ENCODE data around the gene DMKN.

Gene DMKN

DNA sequence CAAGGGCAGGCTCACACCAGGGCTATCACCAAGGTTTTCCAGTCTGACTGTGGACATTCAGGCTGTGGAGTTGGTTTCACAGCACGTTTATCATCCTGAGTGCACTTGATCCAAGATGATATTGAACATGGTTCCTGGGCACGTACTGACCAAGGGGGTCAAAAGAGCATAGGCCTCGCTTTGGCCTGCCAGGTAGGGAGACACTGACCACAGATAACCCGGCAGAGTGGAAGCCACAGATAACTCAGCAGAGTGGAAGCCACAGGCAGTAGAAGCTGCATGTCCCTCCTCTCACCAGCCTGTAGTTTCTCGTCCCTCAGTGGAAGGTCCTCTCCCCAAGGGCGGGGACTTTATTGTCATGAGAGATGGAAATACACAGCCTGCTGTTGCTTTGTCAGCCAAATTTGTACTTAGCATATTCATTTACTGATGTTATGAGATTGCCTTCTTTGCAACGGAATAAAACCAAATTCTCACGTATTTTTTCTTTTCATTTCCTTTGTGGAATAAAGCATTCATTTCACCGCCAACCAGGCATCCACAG, 14.4 kb downstream of the DMKN start:
- Histone ChIP-seq H3K79me2 (ENCODE audit: control insufficient read depth, low read length) (no peaks in the 10 kb centered on the region), H3K4me3 (ENCODE audit: low read length) (no peak overlapping the region), H3K9me3 (ENCODE audit: control insufficient read depth, insufficient read depth, low read length) (no peaks in the 10 kb centered on the region), H3K4me2 (ENCODE audit: low read length) (no peak overlapping the region), H3K36me3 (ENCODE audit: control insufficient read depth, low read length) (peaks cover 7% of the 10 kb centered on the region; the same call in 1 of the 2 replicates), H3K27me3 (ENCODE audit: control insufficient read depth, low read length) (peaks cover 7% of the 10 kb centered on the region; the same call in 1 of the 2 replicates), H3F3A (ENCODE audit: control insufficient read depth, insufficient read depth) (peaks cover 9% of the 10 kb centered on the region; the same call in 1 of the 2 replicates), H3K27ac (ENCODE audit: low read depth, low read length) (no peak overlapping the region), H3K9me2 (replicated peaks; ENCODE audit: control insufficient read depth, low read length) (no peaks in the 10 kb centered on the region), H4K20me1 (ENCODE audit: control insufficient read depth, insufficient read depth, low read depth, low read length) (no peaks in the 10 kb centered on the region), H3K4me1 (ENCODE audit: control insufficient read depth, low read length) (peaks cover 62% of the 10 kb centered on the region)
- TF ChIP-seq, protein P1, sequence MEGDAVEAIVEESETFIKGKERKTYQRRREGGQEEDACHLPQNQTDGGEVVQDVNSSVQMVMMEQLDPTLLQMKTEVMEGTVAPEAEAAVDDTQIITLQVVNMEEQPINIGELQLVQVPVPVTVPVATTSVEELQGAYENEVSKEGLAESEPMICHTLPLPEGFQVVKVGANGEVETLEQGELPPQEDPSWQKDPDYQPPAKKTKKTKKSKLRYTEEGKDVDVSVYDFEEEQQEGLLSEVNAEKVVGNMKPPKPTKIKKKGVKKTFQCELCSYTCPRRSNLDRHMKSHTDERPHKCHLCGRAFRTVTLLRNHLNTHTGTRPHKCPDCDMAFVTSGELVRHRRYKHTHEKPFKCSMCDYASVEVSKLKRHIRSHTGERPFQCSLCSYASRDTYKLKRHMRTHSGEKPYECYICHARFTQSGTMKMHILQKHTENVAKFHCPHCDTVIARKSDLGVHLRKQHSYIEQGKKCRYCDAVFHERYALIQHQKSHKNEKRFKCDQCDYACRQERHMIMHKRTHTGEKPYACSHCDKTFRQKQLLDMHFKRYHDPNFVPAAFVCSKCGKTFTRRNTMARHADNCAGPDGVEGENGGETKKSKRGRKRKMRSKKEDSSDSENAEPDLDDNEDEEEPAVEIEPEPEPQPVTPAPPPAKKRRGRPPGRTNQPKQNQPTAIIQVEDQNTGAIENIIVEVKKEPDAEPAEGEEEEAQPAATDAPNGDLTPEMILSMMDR (IDR thresholded peaks at IDR 0.05; ENCODE audit: low read depth, low read length, poor library complexity, severe bottlenecking) = no peak

DNA sequence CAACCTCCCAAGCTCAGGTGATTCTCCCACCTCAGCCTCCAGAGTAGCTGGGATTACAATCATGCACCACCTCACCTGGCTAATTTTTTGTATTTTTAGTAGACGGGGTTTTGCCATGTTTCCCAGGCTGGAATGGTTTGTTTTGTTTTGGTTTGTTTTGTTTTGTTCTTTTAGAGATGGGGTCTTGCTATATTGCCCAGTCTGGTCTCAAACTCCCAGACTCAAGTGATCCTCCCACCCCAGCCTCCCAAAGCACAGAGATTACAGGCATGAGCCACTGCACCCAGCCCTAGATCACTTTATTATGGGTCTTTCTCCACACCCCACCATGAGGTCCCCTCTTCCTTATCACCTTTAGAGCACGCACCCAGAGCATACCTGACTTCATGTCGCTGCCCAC, 15.2 kb downstream of the DMKN start:
- H3K27ac ChIP-seq (ENCODE audit: low read depth, low read length) = no peak overlapping the region
- peaks cover 8% of the 10 kb centered on the region; the same call in 1 of the 2 replicates for H3K27me3 ChIP-seq (ENCODE audit: control insufficient read depth, low read length)
- H3K4me1 ChIP-seq (ENCODE audit: control insufficient read depth, low read length) = peaks cover 57% of the 10 kb centered on the region
- no peak overlapping the region for H3K4me2 ChIP-seq (ENCODE audit: low read length)
- H4K20me1 ChIP-seq (ENCODE audit: control insufficient read depth, insufficient read depth, low read depth, low read length) = no peaks in the 10 kb centered on the region
- H3K9me3 ChIP-seq (ENCODE audit: control insufficient read depth, insufficient read depth, low read length) = no peaks in the 10 kb centered on the region
- H3K79me2 ChIP-seq (ENCODE audit: control insufficient read depth, low read length) = no peaks in the 10 kb centered on the region
- H3F3A ChIP-seq (ENCODE audit: control insufficient read depth, insufficient read depth) = peaks cover 9% of the 10 kb centered on the region; the same call in 1 of the 2 replicates
- TF ChIP-seq EZH2phosphoT487 (IDR thresholded peaks at IDR 0.05; ENCODE audit: borderline replicate concordance, low read length) = no peak
- H3K9me2 ChIP-seq (replicated peaks; ENCODE audit: control insufficient read depth, low read length) = no peaks in the 10 kb centered on the region
- H3K36me3 ChIP-seq (ENCODE audit: control insufficient read depth, low read length) = peaks cover 7% of the 10 kb centered on the region; the same call in 1 of the 2 replicates
- no peak overlapping the region for H3K4me3 ChIP-seq (ENCODE audit: low read length)

DNA sequence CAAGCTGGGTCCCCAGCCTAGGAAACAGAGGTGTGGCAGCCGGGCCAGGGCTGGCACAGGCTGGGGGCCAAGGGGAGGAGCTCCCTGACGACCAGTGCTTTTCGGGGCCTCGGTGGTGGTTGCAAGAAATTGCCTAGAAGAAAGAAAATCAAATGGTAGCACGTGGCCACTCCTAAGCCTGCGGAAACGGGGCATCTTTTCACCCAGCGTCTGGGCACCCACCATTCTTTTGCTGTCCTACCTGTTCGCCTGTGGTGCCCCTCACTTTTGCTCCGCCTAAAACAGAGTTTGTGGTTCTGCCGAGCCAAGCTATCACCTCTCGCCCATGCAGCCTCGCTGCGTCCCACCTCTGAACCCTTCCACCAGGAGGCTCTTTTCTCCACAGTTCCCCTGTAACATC, 16.0 kb downstream of the DMKN start:
- peaks cover 7% of the 10 kb centered on the region; the same call in 1 of the 2 replicates for H3K36me3 ChIP-seq (ENCODE audit: control insufficient read depth, low read length)
- H3K9me3 ChIP-seq (ENCODE audit: control insufficient read depth, insufficient read depth, low read length) = no peaks in the 10 kb centered on the region
- no peaks in the 10 kb centered on the region for H4K20me1 ChIP-seq (ENCODE audit: control insufficient read depth, insufficient read depth, low read depth, low read length)
- no peaks in the 10 kb centered on the region for H3K9me2 ChIP-seq (replicated peaks; ENCODE audit: control insufficient read depth, low read length)
- H3K79me2 ChIP-seq (ENCODE audit: control insufficient read depth, low read length) = no peaks in the 10 kb centered on the region
- peaks cover 16% of the 10 kb centered on the region for H3K27me3 ChIP-seq (ENCODE audit: control insufficient read depth, low read length)
- H3F3A ChIP-seq (ENCODE audit: control insufficient read depth, insufficient read depth) = peaks cover 9% of the 10 kb centered on the region; the same call in 1 of the 2 replicates
- TF ChIP-seq, protein P1 (IDR thresholded peaks at IDR 0.05; ENCODE audit: low read depth, low read length, poor library complexity, severe bottlenecking) = no peak
- peaks cover 49% of the 10 kb centered on the region for H3K4me1 ChIP-seq (ENCODE audit: control insufficient read depth, low read length)
- H3K27ac ChIP-seq (ENCODE audit: low read depth, low read length) = no peak overlapping the region
- H3K4me3 ChIP-seq (ENCODE audit: low read length) = no peak overlapping the region
- no peak overlapping the region for H3K4me2 ChIP-seq (ENCODE audit: low read length)

DNA sequence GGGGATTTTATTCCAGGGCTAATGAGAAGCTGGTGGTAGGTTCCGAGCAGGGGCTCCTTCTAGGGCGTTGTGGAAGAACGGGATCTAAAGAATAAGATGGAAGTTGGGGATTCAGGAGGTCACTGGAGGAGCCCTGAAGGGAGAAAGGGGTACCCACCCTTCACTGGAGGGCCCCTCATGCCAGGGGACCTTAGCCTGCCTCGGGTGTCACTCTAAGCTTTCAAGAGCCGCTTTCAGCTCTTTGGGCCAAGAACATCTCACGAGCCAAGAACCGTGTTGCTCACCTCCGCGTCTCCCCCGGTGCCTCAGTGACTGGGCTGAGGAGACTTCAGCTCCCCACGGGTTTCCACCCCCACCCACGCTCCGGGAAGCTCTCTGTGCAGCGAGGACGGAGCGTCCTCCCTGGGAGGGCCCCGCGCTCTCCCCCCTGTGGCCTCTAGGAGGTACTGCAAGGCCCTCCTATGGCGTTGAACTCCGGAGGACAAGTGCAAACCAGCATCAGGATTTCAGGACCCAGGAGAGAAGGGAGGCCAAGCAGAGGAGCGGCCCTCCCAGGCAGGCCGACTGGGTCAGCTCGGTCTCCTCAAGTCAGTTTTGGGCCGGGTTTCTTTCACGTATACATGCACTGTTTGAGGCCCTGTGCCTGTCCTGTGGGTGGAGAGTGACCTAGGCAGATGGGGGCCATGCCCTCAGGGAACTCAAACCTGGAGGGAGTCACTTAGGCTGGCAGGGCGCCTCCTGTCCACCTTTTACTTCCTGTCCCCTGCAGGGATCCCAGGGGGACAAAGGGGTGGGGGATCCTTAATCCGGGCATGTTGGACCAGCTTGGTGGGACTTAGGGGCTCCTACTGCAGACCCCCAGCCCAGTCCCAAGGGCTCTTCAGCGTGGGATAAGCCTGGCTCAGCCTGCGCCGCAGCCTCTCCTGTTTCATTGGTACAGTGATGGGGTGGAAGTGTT, 18.1 kb downstream of the DMKN start:
- Histone ChIP-seq H3K27ac (ENCODE audit: low read depth, low read length) (no peak overlapping the region), H4K20me1 (ENCODE audit: control insufficient read depth, insufficient read depth, low read depth, low read length) (no peaks in the 10 kb centered on the region), H3F3A (ENCODE audit: control insufficient read depth, insufficient read depth) (no peaks in the 10 kb centered on the region; the same call in 1 of the 2 replicates), H3K36me3 (ENCODE audit: control insufficient read depth, low read length) (peaks cover 7% of the 10 kb centered on the region; the same call in 1 of the 2 replicates), H3K9me2 (replicated peaks; ENCODE audit: control insufficient read depth, low read length) (no peaks in the 10 kb centered on the region), H3K4me1 (ENCODE audit: control insufficient read depth, low read length) (peaks cover 29% of the 10 kb centered on the region), H3K79me2 (ENCODE audit: control insufficient read depth, low read length) (no peaks in the 10 kb centered on the region), H3K4me2 (ENCODE audit: low read length) (peak overlapping the region; percentile 56), H3K27me3 (ENCODE audit: control insufficient read depth, low read length) (peaks cover 24% of the 10 kb centered on the region), H3K4me3 (ENCODE audit: low read length) (peak overlapping the region; percentile 45), H3K9me3 (ENCODE audit: control insufficient read depth, insufficient read depth, low read length) (no peaks in the 10 kb centered on the region)
- TF ChIP-seq EZH2phosphoT487 (IDR thresholded peaks at IDR 0.05; ENCODE audit: borderline replicate concordance, low read length) = no peak
- TF ChIP-seq, protein P1 (IDR thresholded peaks at IDR 0.05; ENCODE audit: low read depth, low read length, poor library complexity, severe bottlenecking) = peak; percentile 97

Data from DOHH2 (cell line).